ENCODE data around the gene RAB4A. TPM values are rescaled to one million over a fixed set of nuclear protein-coding genes. Genes with fewer than 3 reads are reported as not detected.

RAB4A gene
- total RNA-seq, 2 experiments from 2014 or later, result 26.7 to 28.7 TPM

DNA sequence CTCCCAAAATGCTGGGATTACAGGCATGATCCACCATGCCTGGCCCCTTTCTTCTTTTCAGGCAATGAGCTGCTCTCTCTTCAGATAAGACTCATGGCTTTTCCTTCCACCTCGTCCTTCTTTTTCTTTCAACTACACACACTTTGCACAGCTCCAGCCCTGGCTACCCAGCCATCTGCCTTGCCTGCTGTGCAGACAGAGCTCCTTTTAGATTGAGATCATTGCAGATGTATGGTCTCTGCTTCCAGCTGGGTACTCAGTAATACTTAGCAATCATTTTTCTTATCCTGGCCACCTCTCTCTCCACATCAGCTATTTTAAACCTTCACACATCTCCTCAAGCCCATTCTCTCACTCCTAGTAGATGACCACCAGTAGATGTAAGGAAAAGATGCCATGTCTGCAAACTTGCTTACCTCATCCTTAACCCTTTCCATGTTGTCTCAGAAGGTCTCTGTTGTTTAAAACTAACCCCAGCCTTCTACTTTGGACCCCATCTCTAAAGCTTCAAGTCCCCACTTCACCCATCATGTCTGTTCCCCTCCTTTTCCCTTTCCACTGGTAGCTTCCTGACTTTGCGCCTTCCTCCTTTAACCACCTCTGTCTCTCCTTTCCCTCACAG lies 7.3 kb downstream of the RAB4A start:
- no peaks in the 10 kb centered on the region for H3K9me3 Mint-ChIP-seq
- H3K36me3 ChIP-seq (ENCODE audit: insufficient read depth, low read length), result peaks cover 7% of the 10 kb centered on the region
- H3K27me3 Mint-ChIP-seq, result no peaks in the 10 kb centered on the region
- ChIA-PET CTCF (no interaction called here), POLR2A (no interaction called here)
- no peak overlapping the region for H3K27ac Mint-ChIP-seq
- intact Hi-C loops (cut with DNase I, micrococcal nuclease), result no loop called here
- DNase-seq (no peak), ATAC-seq (ENCODE audit: poor library complexity) (no peak)
- H3K4me1 ChIP-seq (ENCODE audit: insufficient read depth, low read length), result peaks cover 20% of the 10 kb centered on the region
- H3K27ac ChIP-seq (ENCODE audit: low read depth in 1 of 2, low read length in 2 of 2), result no peak overlapping the region
- H3K4me3 Mint-ChIP-seq, result no peak overlapping the region
- peaks cover 40% of the 10 kb centered on the region for H3K4me1 Mint-ChIP-seq (ENCODE audit: low read depth)
- H3K36me3 Mint-ChIP-seq (ENCODE audit: low read depth), result peaks cover 17% of the 10 kb centered on the region
- H3K27me3 ChIP-seq (ENCODE audit: control insufficient read depth in 1 of 2, insufficient read depth in 2 of 2, low read length in 2 of 2), result no peaks in the 10 kb centered on the region
- no peaks in the 10 kb centered on the region for H3K9me3 ChIP-seq (ENCODE audit: control insufficient read depth in 1 of 2, insufficient read depth in 1 of 2, low read length in 2 of 2)
- no peak for TF ChIP-seq CTCF (IDR thresholded peaks at IDR 0.05)
- H3K4me3 ChIP-seq (ENCODE audit: low read length), result no peak overlapping the region

DNA sequence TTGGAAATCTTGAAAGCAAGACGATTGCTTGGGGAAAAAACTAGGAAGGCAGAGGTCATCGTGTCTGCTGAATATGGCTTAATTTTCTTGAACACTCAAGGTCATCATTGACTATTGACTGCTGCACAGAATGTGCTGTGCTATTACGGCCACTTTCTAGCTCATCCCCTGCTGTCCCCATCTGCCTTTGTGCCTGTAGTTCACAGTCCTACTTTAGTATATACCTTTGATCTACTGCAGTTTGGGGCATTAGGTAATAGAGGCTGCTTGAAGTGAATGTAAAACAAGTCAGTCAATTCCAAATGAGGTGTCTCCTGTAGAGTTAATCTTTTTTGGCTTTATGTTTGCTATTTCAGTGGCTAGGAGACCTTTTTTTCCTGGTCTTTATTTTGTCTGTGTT lies 8.3 kb downstream of the RAB4A start:
- H3K9me3 Mint-ChIP-seq, result no peaks in the 10 kb centered on the region
- Histone ChIP-seq H3K4me3 (ENCODE audit: low read length) (no peak overlapping the region), H3K9me3 (ENCODE audit: control insufficient read depth in 1 of 2, insufficient read depth in 1 of 2, low read length in 2 of 2) (no peaks in the 10 kb centered on the region), H3K4me1 (ENCODE audit: insufficient read depth, low read length) (peaks cover 10% of the 10 kb centered on the region), H3K27ac (ENCODE audit: low read depth in 1 of 2, low read length in 2 of 2) (no peak overlapping the region), H3K36me3 (ENCODE audit: insufficient read depth, low read length) (peaks cover 8% of the 10 kb centered on the region), H3K27me3 (ENCODE audit: control insufficient read depth in 1 of 2, insufficient read depth in 2 of 2, low read length in 2 of 2) (no peaks in the 10 kb centered on the region)
- DNase-seq (no peak), ATAC-seq (ENCODE audit: poor library complexity) (no peak)
- intact Hi-C loops (cut with DNase I, micrococcal nuclease), result no loop called here
- no peaks in the 10 kb centered on the region for H3K27me3 Mint-ChIP-seq
- H3K27ac Mint-ChIP-seq, result no peak overlapping the region
- no peak for TF ChIP-seq CTCF (IDR thresholded peaks at IDR 0.05)
- peaks cover 36% of the 10 kb centered on the region for H3K4me1 Mint-ChIP-seq (ENCODE audit: low read depth)
- H3K4me3 Mint-ChIP-seq, result no peak overlapping the region
- ChIA-PET POLR2A (no interaction called here), CTCF (no interaction called here)
- peaks cover 17% of the 10 kb centered on the region for H3K36me3 Mint-ChIP-seq (ENCODE audit: low read depth)

GRCh38 chr1:229280037-229280828 lies 9.3 kb downstream of the RAB4A start:
- Mint-ChIP-seq H3K27ac (no peak overlapping the region), H3K4me3 (no peak overlapping the region), H3K27me3 (no peaks in the 10 kb centered on the region), H3K9me3 (no peaks in the 10 kb centered on the region), H3K36me3 (ENCODE audit: low read depth) (peaks cover 25% of the 10 kb centered on the region), H3K4me1 (ENCODE audit: low read depth) (peaks cover 30% of the 10 kb centered on the region)
- ChIA-PET POLR2A (interaction anchor here (0.6 kb wide), 1 partner anchor 667 kb away, joined by 4 read pairs; no protein-coding TSS in a partner anchor), CTCF (no interaction called here)
- H3K36me3 ChIP-seq (ENCODE audit: insufficient read depth, low read length), result peaks cover 8% of the 10 kb centered on the region
- no peaks in the 10 kb centered on the region for H3K27me3 ChIP-seq (ENCODE audit: control insufficient read depth in 1 of 2, insufficient read depth in 2 of 2, low read length in 2 of 2)
- H3K4me1 ChIP-seq (ENCODE audit: insufficient read depth, low read length), result peaks cover 10% of the 10 kb centered on the region
- ATAC-seq (ENCODE audit: poor library complexity) (no peak), DNase-seq (no peak)
- no peaks in the 10 kb centered on the region for H3K9me3 ChIP-seq (ENCODE audit: control insufficient read depth in 1 of 2, insufficient read depth in 1 of 2, low read length in 2 of 2)
- intact Hi-C loops (cut with DNase I, micrococcal nuclease), result no loop called here
- TF ChIP-seq CTCF (IDR thresholded peaks at IDR 0.05), result no peak
- no peak overlapping the region for H3K4me3 ChIP-seq (ENCODE audit: low read length)
- H3K27ac ChIP-seq (ENCODE audit: low read depth in 1 of 2, low read length in 2 of 2), result no peak overlapping the region
